A673 (cell line): ENCODE measurements around the gene SESN1. TPM values are rescaled to one million over a fixed set of nuclear protein-coding genes. Genes with fewer than 3 reads are reported as not detected.

Source experiments
- BruUV-seq: library from RNA; stranded (reverse); fragments of 400-500 nt; replicated peaks from 2 replicates; lab custom pipeline; 2021; lab: Mats Ljungman, UMichigan
- CTCF ChIA-PET: fragments of 300-600 bp; sonication (Branson Sonifier 250); formaldehyde crosslinking; loops from one replicate; lab custom pipeline; 2022; ENCODE audit warnings: antibody characterized with exemption; lab: Charles Lee
- POLR2A ChIA-PET: fragments of 300-600 bp; sonication (Branson Sonifier 250); formaldehyde crosslinking; loops from one replicate; lab custom pipeline; 2022; ENCODE audit warnings: antibody characterized with exemption; ENCODE audit not compliant: low non-redundant PET; lab: Charles Lee
- DNase-seq: peaks from one replicate; pipeline ENCODE4 v3.0.0-alpha.2; 2015; ENCODE audit warnings: low spot score
- H3K27ac ChIP-seq: fragments of 200-600 bp; sonication (generic); 2 replicates; pipeline ENCODE4 v1.5.1; 2016; ENCODE audit warnings: mixed run types, low read depth, mild to moderate bottlenecking, mixed read lengths, antibody characterized with exemption, low read length; ENCODE audit not compliant: poor library complexity, severe bottlenecking
- H3K27me3 ChIP-seq: fragments of 200-600 bp; sonication (generic); replicated peaks from 2 replicates; pipeline ENCODE4 v1.6.1; 2017; ENCODE audit warnings: mixed run types, low read depth, mild to moderate bottlenecking, mixed read lengths, antibody characterized with exemption, low read length; ENCODE audit not compliant: insufficient read depth, poor library complexity
- H3K36me3 ChIP-seq: fragments of 200-600 bp; sonication (generic); 2 replicates; pipeline ENCODE4 v1.6.1; 2016; ENCODE audit warnings: mixed run types, mild to moderate bottlenecking, mixed read lengths, antibody characterized with exemption, low read length; ENCODE audit not compliant: insufficient read depth, poor library complexity, severe bottlenecking
- H3K4me1 ChIP-seq: fragments of 200-600 bp; sonication (generic); 2 replicates; pipeline ENCODE4 v1.6.1; 2017; ENCODE audit warnings: mixed run types, mild to moderate bottlenecking, mixed read lengths, antibody characterized with exemption, low read length; ENCODE audit not compliant: insufficient read depth, poor library complexity, severe bottlenecking
- H3K4me3 ChIP-seq: fragments of 200-600 bp; sonication (generic); 2 replicates; pipeline ENCODE4 v1.5.1; 2016; ENCODE audit warnings: low read depth, mixed run types, mild to moderate bottlenecking, mixed read lengths, low read length; ENCODE audit not compliant: poor library complexity, severe bottlenecking
- H3K9me3 ChIP-seq: fragments of 200-600 bp; sonication (generic); 2 replicates; pipeline ENCODE4 v1.6.1; 2016; ENCODE audit warnings: mixed run types, low read depth, mild to moderate bottlenecking, mixed read lengths, antibody characterized with exemption, low read length; ENCODE audit not compliant: poor library complexity, severe bottlenecking
- CTCF ChIP-seq: fragments of 300-800, 200-600 bp; sonication (generic); conservative IDR thresholded peaks from 2 replicates; pipeline ENCODE4 v1.5.1; 2017; ENCODE audit warnings: low read depth, mild to moderate bottlenecking, antibody characterized with exemption, low read length, moderate library complexity, mixed read lengths
- EZH2 ChIP-seq: fragments of 200-600 bp; sonication (generic); IDR thresholded peaks from 2 replicates; pipeline ENCODE4 v1.6.1; 2017; ENCODE audit warnings: borderline replicate concordance, low read depth, mild to moderate bottlenecking, mixed read lengths, antibody characterized with exemption, low read length; ENCODE audit not compliant: poor library complexity, severe bottlenecking
- intact Hi-C: fragments of 100-400 bp; cut with micrococcal nuclease; formaldehyde crosslinking; loops from one replicate; pipeline ENCODE4 v1.10.0; 2022; ENCODE audit not compliant: unreplicated experiment
- total RNA-seq: library from RNA; stranded (reverse); gene quantifications from 2 replicates; pipeline ENCODE4 v1.2.3, GENCODE V29; 2021

The SESN1 gene
- total RNA-seq, 1 experiment from 2014 or later: 4.1 TPM

- Histone ChIP-seq H3K27me3 (no peaks in the 10 kb centered on the region), H3K9me3 (no peaks in the 10 kb centered on the region), H3K4me3 (no peak overlapping the region), H3K4me1 (no peaks in the 10 kb centered on the region), H3K27ac (no peak overlapping the region), H3K36me3 (no peaks in the 10 kb centered on the region)
- no peak for DNase-seq
- intact Hi-C loops: no loop called here
- POLR2A ChIA-PET: no interaction called here
- TF ChIP-seq CTCF (no peak), EZH2 (no peak)
- CTCF ChIA-PET: no interaction called here
- no TSS peak for BruUV-seq
Observed at GRCh38 chr6:108995296-108995695, 99.3 kb downstream of the SESN1 start.

- Histone ChIP-seq H3K27ac (no peak overlapping the region), H3K36me3 (no peaks in the 10 kb centered on the region), H3K9me3 (no peaks in the 10 kb centered on the region), H3K4me3 (no peak overlapping the region), H3K27me3 (no peaks in the 10 kb centered on the region), H3K4me1 (no peaks in the 10 kb centered on the region)
- ChIA-PET CTCF (no interaction called here), POLR2A (no interaction called here)
- intact Hi-C loops: no loop called here
- no peak for TF ChIP-seq EZH2
- TF ChIP-seq CTCF: no peak
- no peak for DNase-seq
- BruUV-seq: no TSS peak
Observed at GRCh38 chr6:108993876-108994275, 100.8 kb downstream of the SESN1 start.

DNA sequence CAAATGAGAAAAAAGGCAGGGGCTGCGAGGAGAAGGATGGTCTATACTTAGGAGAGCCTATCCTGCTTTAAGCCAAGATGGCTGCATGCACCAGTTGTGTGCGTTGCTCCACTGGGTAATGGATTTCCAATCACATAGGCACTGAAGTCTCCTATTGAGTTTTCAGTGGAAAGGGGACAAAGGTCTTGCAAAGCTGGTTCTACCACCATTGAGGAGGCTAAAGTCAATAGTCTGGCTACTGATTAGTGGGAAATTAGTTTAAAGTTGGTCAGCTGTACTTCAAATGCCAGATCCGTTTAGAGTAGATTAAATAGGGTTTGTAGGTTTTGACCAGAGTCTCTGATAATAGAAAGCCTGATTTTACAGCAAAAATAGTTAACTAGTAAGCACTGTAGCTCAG, 104.9 kb downstream of the SESN1 start:
- TF ChIP-seq EZH2 (no peak), CTCF (no peak)
- Histone ChIP-seq H3K4me3 (no peak overlapping the region), H3K9me3 (no peaks in the 10 kb centered on the region), H3K36me3 (no peaks in the 10 kb centered on the region), H3K4me1 (no peaks in the 10 kb centered on the region), H3K27ac (no peak overlapping the region), H3K27me3 (no peaks in the 10 kb centered on the region)
- no peak for DNase-seq
- no TSS peak for BruUV-seq
- ChIA-PET POLR2A (no interaction called here), CTCF (no interaction called here)
- intact Hi-C loops: no loop called here
